Measurements from ENCODE around the gene ZNF609.

- TF ChIP-seq POLR2A (IDR thresholded peaks at IDR 0.05), result no peak
- no peak for TF ChIP-seq CTCF (IDR thresholded peaks at IDR 0.05)
Observed at GRCh38 chr15:64680097-64680496, 219.7 kb downstream of the ZNF609 start.
